HG03342 (cell line): ENCODE data around the gene MDN1.
A peak's percentile ranks its signal among the peaks of the same experiment; 100 is the strongest.

Experiments
- ATAC-seq: cut with Tn5 transposase; IDR thresholded peaks from one replicate; pipeline ENCODE4 v1.9.1; 2021; ENCODE audit warnings: mild to moderate bottlenecking, moderate library complexity; ENCODE audit not compliant: unreplicated experiment

Gene MDN1

GRCh38 chr6:89610149-89610642 lies 209.4 kb downstream of the MDN1 start:
- no peak for ATAC-seq

- ATAC-seq, result no peak
Observed at GRCh38 chr6:89605861-89606260, 213.7 kb downstream of the MDN1 start.

GRCh38 chr6:89604653-89605052 lies 214.9 kb downstream of the MDN1 start:
- no peak for ATAC-seq

GRCh38 chr6:89602166-89602565 lies 217.4 kb downstream of the MDN1 start:
- ATAC-seq, result no peak

GRCh38 chr6:89599727-89600126 lies 219.9 kb downstream of the MDN1 start:
- no peak for ATAC-seq

- ATAC-seq, result no peak
Observed at GRCh38 chr6:89597988-89598387, 221.6 kb downstream of the MDN1 start.

- ATAC-seq, result no peak
Observed at GRCh38 chr6:89597372-89597771, 222.2 kb downstream of the MDN1 start.

GRCh38 chr6:89596484-89596883 lies 223.1 kb downstream of the MDN1 start:
- no peak for ATAC-seq

- ATAC-seq, result peak; percentile 96
Observed at GRCh38 chr6:89596056-89596455, 223.5 kb downstream of the MDN1 start.
